PC-9 (cell line): ENCODE measurements around the gene UBE2H.

Experiments used
- CTCF ChIP-seq: fragments of 200-600 bp; sonication (generic); conservative IDR thresholded peaks from 2 replicates; pipeline ENCODE4 v1.6.1; 2017; ENCODE audit warnings: mixed run types, antibody characterized with exemption, mild to moderate bottlenecking, moderate library complexity
- EZH2 ChIP-seq: fragments of 200-600 bp; sonication (generic); IDR thresholded peaks from 2 replicates; pipeline ENCODE4 v1.8.0; 2017; ENCODE audit warnings: antibody characterized with exemption, low read depth

GRCh38 chr7:129803546-129804081, 149.1 kb downstream of the UBE2H start:
- TF ChIP-seq CTCF (no peak), EZH2 (no peak)
